Measurements from ENCODE around the gene PROCA1. TPM values are rescaled to one million over a fixed set of nuclear protein-coding genes. Genes with fewer than 3 reads are reported as not detected.
A peak's percentile ranks its signal among the peaks of the same experiment; 100 is the strongest.

Gene PROCA1
- total RNA-seq, 2 experiments from 2014 or later, result 4.5 to 4.6 TPM

DNA sequence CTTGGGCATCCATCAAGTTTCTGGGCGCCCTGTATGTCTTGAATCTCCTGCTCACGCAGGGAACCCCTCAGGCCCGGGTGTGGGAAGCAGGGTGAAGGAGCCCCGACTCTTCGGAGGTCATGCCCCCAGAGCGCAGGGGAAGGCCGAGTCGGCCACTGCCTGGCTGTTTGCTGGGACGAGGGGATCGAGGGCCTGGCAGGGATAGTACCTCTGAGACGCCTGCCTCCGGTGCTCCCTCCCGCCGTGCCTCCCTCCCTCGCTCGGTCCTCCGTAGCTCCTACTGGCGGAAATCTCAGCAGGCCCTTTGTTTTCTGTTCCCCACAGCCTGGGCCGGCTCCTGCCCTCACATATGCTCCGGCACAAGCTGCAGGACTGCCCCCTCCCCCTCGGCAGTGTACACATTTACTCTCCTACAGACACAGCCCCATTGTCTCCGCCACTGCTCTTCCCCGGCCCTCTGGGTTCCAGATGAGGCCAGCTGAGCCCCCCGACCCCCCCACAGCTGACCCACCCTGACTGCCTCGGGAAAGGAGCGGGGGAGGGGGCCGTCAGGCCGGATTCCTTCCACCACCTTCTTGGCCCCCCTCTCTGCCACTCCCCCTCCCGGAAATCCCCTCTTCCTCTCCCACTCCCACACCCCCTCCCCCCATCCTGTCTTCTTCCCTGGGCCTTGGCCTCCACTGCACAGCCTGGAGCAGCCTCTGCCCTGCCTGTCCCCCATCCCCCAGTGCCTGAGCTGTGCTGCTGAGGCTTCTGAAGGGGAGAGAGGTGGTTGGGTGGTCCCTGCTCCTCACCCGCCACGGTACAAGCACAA is 33.5 kb upstream of the PROCA1 start:
- Histone ChIP-seq H3K27ac (ENCODE audit: low read depth, low read length, poor library complexity, severe bottlenecking) (peak overlapping the region; percentile 95), H3K36me3 (ENCODE audit: insufficient read depth, low read length) (peaks cover 65% of the 10 kb centered on the region), H3K9me3 (ENCODE audit: low read length) (no peaks in the 10 kb centered on the region), H3K4me3 (ENCODE audit: low read depth, low read length, poor library complexity, severe bottlenecking) (peak overlapping the region; percentile 98), H2AFZ (ENCODE audit: low read length) (no peak overlapping the region), H3K9me2 (ENCODE audit: insufficient read depth, low read length) (no peaks in the 10 kb centered on the region), H3K4me2 (ENCODE audit: low read length) (peak overlapping the region; percentile 96), H4K20me1 (ENCODE audit: insufficient read depth, low read length) (peaks cover 25% of the 10 kb centered on the region), H3K79me2 (ENCODE audit: insufficient read depth, low read depth, low read length) (peaks cover 36% of the 10 kb centered on the region), H3K4me1 (ENCODE audit: insufficient read depth, low read length, poor library complexity, severe bottlenecking) (peaks cover 66% of the 10 kb centered on the region)
- no TSS peak for BruUV-seq (replicated peaks)
- peak; percentile 71 for DNase-seq (ENCODE audit: low spot score)
- ChIA-PET POLR2A (interaction anchor here (1.7 to 1.8 kb wide), 2 partner anchors 17 to 25 kb away, joined by 4 to 16 read pairs; partner anchors contain the start of genes NEK8 and RPL23A), CTCF (ENCODE audit: unreplicated experiment) (interaction anchor here (0.5 to 3.5 kb wide), 3 partner anchors 11 to 106 kb away, joined by 5 to 18 read pairs (median 6); partner anchors contain the start of gene TLCD1)
- TF ChIP-seq, protein P1, sequence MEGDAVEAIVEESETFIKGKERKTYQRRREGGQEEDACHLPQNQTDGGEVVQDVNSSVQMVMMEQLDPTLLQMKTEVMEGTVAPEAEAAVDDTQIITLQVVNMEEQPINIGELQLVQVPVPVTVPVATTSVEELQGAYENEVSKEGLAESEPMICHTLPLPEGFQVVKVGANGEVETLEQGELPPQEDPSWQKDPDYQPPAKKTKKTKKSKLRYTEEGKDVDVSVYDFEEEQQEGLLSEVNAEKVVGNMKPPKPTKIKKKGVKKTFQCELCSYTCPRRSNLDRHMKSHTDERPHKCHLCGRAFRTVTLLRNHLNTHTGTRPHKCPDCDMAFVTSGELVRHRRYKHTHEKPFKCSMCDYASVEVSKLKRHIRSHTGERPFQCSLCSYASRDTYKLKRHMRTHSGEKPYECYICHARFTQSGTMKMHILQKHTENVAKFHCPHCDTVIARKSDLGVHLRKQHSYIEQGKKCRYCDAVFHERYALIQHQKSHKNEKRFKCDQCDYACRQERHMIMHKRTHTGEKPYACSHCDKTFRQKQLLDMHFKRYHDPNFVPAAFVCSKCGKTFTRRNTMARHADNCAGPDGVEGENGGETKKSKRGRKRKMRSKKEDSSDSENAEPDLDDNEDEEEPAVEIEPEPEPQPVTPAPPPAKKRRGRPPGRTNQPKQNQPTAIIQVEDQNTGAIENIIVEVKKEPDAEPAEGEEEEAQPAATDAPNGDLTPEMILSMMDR (conservative IDR thresholded peaks at IDR 0.05; ENCODE audit: low read length), result no peak
- no peak for TF ChIP-seq EZH2phosphoT487 (IDR thresholded peaks at IDR 0.05; ENCODE audit: borderline replicate concordance, low read depth, low read length)
- intact Hi-C loops (cut with micrococcal nuclease; ENCODE audit: unreplicated experiment), result no loop called here

DNA sequence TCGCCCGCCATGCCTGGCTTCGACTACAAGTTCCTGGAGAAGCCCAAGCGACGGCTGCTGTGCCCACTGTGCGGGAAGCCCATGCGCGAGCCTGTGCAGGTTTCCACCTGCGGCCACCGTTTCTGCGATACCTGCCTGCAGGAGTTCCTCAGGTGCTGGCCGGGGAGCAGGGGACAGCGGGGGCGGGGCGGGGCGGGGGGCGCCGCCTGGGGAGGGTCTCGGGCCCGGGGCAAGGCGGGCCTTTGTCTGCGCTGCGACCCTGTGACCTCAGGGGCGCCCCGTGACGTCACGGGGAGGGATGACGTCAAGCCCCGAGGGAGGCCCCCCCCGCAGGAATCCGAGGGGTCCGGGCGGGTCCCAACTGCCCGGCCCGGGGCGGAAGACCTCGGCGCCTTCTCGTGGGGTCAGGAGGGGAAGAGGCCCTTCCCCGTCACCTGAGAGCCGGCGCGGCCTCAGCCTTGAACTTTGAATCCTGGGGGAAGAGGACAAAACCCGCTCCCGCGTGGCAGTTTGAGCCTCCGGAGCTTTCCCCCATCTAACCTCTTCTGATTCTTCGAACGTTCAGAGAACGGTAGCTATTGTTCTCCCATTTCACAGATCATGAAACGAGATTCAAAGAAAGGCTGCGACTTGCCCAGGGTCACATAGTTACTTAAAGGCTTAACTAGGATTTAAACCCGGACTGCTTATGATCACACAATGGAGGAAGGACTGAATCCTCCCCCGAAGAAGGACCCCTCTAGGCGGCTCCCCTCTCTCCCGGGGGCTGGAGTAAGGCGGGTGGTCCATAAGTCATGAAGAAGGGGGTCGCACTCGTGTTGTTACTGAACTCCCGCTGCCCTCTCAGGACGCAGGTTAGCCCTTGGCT is 32.6 kb upstream of the PROCA1 start:
- peak; percentile 68 for DNase-seq (ENCODE audit: low spot score)
- Histone ChIP-seq H3K27ac (ENCODE audit: low read depth, low read length, poor library complexity, severe bottlenecking) (peak overlapping the region; percentile 95), H3K4me3 (ENCODE audit: low read depth, low read length, poor library complexity, severe bottlenecking) (peak overlapping the region; percentile 98), H4K20me1 (ENCODE audit: insufficient read depth, low read length) (peaks cover 25% of the 10 kb centered on the region), H3K9me2 (ENCODE audit: insufficient read depth, low read length) (no peaks in the 10 kb centered on the region), H3K4me1 (ENCODE audit: insufficient read depth, low read length, poor library complexity, severe bottlenecking) (peaks cover 67% of the 10 kb centered on the region), H3K9me3 (ENCODE audit: low read length) (peaks cover 3% of the 10 kb centered on the region; the same call in 1 of the 2 replicates), H3K4me2 (ENCODE audit: low read length) (peak overlapping the region; percentile 96), H2AFZ (ENCODE audit: low read length) (no peak overlapping the region), H3K79me2 (ENCODE audit: insufficient read depth, low read depth, low read length) (peaks cover 43% of the 10 kb centered on the region), H3K36me3 (ENCODE audit: insufficient read depth, low read length) (peaks cover 66% of the 10 kb centered on the region)
- TF ChIP-seq EZH2phosphoT487 (IDR thresholded peaks at IDR 0.05; ENCODE audit: borderline replicate concordance, low read depth, low read length), result no peak
- TF ChIP-seq, protein P1 (conservative IDR thresholded peaks at IDR 0.05; ENCODE audit: low read length), result no peak
- intact Hi-C loops (cut with micrococcal nuclease; ENCODE audit: unreplicated experiment), result no loop called here
- ChIA-PET CTCF (ENCODE audit: unreplicated experiment) (interaction anchor here (3.5 kb wide), 1 partner anchor 17 kb away, joined by 18 read pairs; the partner anchor contains the start of gene TLCD1), POLR2A (interaction anchor here (1.8 kb wide), 1 partner anchor 17 kb away, joined by 16 read pairs; the partner anchor contains the start of gene NEK8)
- TSS peak; percentile 55 for BruUV-seq (replicated peaks)

All from OCI-LY7 (cell line).